SK-N-SH (cell line): ENCODE data around the gene WNT1.

ENCODE experiments used
- CHD2 ChIP-seq: fragments of 150-350 bp; IDR thresholded peaks from 2 replicates; pipeline ENCODE4 v1.6.1; 2018; ENCODE audit warnings: low read length; ENCODE audit not compliant: partially characterized antibody
- EP300 ChIP-seq, 2 experiments: IDR thresholded peaks; 2 replicates each; pipeline versions ENCODE4 v1.4.0 to v1.6.1; 2012; ENCODE audit warnings: borderline replicate concordance in 1 of 2, low read depth in 1 of 2, low read length in 1 of 2
- FOSL2 ChIP-seq: IDR thresholded peaks from 2 replicates; pipeline ENCODE4 v1.4.0; 2012; ENCODE audit warnings: low read depth, mild to moderate bottlenecking, moderate library complexity, borderline replicate concordance
- POLR2AphosphoS5 ChIP-seq: IDR thresholded peaks from 2 replicates; pipeline ENCODE4 v1.6.1; 2012; ENCODE audit warnings: low read depth, low read length
- RFX5 ChIP-seq: IDR thresholded peaks from 2 replicates; pipeline ENCODE4 v1.6.1; 2012; ENCODE audit warnings: mild to moderate bottlenecking, improper control_type of control experiment, low read length
- TF ChIP-seq, protein P1 (sequence below): fragments of 200-600 bp; sonication (generic); IDR thresholded peaks from 2 replicates; pipeline ENCODE4 v1.6.1; 2017; ENCODE audit warnings: antibody characterized with exemption, mild to moderate bottlenecking, moderate library complexity
- TF ChIP-seq, protein P2 (sequence below): IDR thresholded peaks from 2 replicates; pipeline ENCODE4 v1.4.0; 2012; ENCODE audit warnings: low read depth
- TF ChIP-seq, protein P3 (sequence below): IDR thresholded peaks from 2 replicates; pipeline ENCODE4; 2012

DNA sequence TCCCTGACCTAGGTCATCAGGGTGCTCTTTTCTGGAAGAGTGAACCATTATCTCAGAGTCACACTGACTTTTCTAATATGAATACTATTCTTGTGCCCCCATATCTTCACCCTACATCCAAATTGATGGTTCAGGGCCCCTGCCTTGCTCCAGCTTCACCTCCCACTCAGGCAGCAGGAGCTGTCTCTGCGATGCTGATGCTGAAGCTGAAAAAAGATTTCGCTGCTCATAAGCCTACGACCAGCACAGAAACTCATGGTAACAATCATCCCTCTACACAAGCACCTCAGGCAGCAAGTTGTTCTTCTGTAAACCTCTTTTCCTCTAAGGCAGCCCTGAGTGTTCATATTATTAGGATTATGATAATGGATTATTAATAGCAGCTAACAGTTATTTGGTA, 24.1 kb upstream of the WNT1 start:
- TF ChIP-seq, protein P1, sequence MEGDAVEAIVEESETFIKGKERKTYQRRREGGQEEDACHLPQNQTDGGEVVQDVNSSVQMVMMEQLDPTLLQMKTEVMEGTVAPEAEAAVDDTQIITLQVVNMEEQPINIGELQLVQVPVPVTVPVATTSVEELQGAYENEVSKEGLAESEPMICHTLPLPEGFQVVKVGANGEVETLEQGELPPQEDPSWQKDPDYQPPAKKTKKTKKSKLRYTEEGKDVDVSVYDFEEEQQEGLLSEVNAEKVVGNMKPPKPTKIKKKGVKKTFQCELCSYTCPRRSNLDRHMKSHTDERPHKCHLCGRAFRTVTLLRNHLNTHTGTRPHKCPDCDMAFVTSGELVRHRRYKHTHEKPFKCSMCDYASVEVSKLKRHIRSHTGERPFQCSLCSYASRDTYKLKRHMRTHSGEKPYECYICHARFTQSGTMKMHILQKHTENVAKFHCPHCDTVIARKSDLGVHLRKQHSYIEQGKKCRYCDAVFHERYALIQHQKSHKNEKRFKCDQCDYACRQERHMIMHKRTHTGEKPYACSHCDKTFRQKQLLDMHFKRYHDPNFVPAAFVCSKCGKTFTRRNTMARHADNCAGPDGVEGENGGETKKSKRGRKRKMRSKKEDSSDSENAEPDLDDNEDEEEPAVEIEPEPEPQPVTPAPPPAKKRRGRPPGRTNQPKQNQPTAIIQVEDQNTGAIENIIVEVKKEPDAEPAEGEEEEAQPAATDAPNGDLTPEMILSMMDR = no peak
- no peak for TF ChIP-seq CHD2
- TF ChIP-seq, protein P2, sequence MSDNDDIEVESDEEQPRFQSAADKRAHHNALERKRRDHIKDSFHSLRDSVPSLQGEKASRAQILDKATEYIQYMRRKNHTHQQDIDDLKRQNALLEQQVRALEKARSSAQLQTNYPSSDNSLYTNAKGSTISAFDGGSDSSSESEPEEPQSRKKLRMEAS = no peak
- TF ChIP-seq POLR2AphosphoS5 = no peak
- TF ChIP-seq EP300 (IDR thresholded peaks at IDR 0.05; ENCODE audit: borderline replicate concordance in 1 of 2, low read depth in 1 of 2, low read length in 1 of 2) = no peak
- TF ChIP-seq FOSL2 = no peak
- TF ChIP-seq, protein P3, sequence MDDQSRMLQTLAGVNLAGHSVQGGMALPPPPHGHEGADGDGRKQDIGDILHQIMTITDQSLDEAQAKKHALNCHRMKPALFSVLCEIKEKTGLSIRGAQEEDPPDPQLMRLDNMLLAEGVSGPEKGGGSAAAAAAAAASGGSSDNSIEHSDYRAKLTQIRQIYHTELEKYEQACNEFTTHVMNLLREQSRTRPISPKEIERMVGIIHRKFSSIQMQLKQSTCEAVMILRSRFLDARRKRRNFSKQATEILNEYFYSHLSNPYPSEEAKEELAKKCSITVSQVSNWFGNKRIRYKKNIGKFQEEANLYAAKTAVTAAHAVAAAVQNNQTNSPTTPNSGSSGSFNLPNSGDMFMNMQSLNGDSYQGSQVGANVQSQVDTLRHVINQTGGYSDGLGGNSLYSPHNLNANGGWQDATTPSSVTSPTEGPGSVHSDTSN = no peak
- no peak for TF ChIP-seq RFX5
